GM18861 (cell line): Measurements from ENCODE around the gene NOVA1.

Experiments
- ATAC-seq: cut with Tn5 transposase; IDR thresholded peaks from one replicate; pipeline ENCODE4 v1.9.1; 2021; ENCODE audit not compliant: unreplicated experiment

The NOVA1 gene

DNA sequence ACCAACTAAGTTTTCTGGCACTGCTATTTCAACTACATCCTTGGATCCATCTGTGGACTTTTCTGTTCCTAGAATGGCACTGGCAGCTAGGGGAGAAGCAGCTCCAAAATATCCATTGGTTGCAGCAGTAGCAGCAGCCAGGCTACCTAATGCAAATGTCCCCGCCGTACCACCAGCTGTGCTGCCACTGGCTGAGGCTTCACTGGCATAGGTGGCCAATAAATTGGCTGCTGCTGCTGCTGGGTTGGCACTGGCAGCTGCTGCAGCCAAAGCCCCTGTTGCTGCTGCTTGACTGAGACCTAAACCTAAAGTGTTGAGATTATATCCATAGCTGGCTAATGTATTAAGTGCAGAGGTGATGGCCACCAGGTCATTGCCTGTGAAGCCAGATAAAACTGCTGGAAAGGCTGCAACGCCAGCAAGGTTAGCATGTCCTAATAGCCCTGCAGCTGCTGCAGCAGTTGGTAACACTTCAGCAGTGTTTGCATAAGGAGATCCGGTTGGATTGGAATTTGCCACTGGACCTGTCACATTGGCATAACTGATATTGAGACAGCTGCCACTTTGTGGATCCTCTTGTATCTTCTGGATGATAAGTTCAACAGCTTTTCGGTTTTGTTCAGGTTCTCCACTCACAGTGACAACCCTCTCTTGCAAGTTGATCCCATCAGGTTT, 149.5 kb downstream of the NOVA1 start:
- ATAC-seq, result no peak

DNA sequence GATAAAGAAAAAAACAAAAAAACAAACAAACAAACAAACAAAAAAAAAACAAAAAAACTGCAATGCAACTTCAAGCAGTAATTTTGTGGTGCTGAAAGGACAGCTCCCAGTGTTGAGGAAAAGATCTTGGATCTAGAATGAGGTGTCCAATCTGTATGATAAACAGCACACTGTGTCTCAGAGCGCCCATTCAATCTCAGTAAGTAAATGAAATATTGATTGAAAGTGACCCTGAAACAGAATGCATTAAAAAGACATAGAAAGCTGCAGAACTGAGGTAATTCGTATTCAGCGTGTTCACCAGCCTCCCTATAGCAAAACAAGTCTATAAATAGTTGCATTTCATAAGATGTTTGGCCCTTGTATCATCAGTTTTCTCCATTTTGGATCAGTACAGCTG, 153.0 kb downstream of the NOVA1 start:
- no peak for ATAC-seq

DNA sequence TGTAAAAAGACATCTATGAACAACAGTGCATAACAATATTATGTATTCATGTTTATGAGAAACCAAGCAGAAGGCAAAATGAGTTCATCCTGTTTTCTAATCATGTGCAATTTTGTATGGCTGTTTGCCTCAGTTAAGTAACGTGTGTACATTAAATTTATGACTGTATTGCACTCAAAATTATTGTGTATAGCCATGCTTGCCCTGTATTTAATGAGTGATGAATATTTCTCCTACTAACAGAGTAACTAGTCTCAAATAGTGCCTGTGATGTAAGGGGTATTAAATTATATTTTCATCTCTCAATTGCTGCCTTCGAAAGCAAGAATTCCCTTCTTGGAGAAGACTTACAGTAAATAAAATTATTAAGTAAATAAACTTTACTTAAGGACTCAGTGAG, 154.2 kb downstream of the NOVA1 start:
- no peak for ATAC-seq

DNA sequence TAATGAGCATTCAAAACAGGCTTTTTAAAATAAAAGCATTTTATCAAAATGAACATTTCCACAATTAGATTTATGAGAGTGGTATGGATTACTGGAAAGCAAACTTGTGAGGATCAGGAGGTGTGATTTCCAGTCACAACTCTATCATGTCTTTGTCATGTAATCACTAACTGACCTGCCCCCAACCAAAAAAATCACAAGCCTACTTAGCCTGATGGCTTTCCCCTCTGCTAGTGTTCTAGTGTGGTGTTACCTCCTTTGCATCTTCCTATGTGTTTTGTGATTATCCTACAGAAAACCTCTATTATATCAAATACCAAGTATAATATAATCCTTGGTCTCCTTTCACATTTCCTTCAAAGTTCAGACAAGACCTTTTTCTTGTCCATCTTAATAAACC, 168.6 kb downstream of the NOVA1 start:
- ATAC-seq, result no peak

DNA sequence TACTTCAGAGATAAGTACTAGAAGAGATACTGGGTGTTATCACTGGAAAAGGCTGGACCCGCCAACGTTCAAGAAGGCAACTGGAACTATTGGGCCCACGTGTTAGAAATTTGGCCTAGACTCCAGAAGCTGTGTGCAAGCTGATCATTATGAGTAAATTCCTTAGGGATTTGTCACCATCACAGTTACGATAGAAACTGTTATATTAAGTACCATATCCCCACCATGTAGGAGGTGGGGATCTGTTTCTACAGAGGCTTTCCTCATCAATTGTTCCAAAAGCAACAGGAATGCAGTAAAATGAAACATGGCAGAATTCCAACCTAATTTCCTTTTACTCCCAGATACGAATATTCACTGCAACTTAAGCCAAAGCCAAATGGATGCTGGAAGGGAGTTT, 170.7 kb downstream of the NOVA1 start:
- no peak for ATAC-seq

DNA sequence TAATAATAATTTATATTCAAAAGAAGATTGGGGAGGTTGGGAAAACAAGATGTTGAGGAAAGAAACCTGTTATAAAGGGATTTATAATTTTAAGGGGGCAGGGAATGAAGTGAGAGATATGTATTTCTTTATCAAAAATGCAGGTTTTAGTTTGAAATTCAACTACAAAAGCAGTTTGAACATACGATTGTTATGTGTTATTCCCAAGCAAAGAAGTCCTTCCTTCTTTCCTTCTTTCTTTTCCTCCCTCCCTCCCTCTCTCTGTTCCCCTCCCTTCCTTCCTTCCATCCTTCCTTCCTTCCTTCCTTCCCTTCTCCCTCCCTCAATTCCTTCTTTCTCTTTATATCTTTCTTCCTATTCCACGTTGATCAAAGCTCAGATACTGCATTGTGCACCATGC, 173.3 kb downstream of the NOVA1 start:
- no peak for ATAC-seq

DNA sequence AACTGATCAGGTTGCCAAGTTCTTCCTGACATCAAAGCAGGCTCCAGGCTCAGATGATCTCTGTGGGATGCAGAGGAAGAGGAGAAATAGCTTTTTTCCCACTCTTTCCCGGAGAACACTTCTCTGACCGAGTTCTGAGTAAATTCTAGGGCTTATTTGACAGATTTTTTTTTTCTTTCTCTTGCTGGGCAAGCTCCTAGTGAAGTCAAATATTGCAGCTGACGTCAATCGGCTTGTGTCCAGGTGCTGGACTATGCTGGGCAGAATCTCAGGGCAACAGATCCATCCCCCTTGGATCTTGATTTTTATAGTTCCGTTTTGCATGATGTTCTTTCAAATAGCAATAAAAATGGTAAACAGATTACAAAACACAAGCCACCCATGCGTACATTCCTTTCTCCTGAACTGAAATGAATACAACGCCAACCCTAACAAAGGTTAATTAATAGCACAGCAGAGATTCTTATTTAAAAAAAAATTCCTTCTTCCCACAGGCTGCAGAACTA, 182.2 kb downstream of the NOVA1 start:
- ATAC-seq, result no peak

DNA sequence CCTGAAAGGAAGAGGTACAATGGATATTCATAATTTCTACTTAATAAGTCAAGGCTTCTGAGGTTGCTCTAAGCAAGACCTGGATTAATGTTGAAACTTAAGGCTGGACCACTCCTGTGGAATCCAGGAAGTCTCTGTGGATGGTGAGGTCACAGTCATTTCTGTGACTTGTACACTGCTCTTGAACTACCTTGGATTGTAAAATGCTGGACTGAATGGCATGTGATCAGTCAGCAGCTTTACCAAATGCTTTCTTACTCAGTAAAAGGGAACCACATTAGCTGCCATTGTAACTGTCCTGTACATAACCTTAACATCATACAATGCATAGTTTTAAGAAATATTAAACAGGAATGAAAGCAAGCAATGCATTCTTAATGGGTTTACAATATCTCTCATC, 182.9 kb downstream of the NOVA1 start:
- ATAC-seq, result no peak

DNA sequence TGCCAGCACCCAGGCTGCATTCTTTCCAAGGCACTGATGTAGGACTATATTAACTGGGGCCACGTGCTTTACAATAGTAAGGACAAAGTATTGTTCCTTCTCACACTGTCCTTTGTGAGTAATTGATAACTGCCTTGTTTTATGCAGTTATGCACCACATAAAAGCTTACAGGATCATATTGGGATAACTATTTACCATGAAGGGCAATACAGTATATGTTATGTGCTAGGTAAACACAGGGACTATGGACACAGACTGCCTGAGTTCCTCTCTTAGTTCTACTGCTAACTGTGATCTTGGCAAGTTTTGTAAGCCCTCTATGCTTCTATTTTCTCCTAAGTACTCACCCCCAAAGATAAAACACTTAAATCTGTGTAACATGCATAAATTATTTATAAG, 183.7 kb downstream of the NOVA1 start:
- no peak for ATAC-seq

DNA sequence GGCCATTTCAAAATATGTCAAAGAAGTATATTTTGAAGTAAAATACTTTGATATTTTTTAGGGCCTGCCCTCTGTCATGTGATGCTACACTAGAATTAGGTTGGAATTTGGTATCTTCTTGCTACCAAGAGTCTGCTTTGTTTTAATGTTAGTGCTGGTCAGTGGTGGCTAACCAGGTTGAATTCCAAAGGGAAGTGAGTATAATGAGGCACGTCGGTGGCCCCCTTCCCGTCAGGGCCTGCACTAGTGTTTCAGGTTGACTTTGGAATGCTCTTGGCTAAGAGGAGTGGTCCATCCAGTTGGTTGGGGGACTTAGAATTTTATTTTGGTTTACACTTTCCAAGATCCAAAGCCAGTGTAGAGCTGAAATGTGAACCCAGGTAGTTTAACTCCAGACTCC, 185.4 kb downstream of the NOVA1 start:
- ATAC-seq, result no peak

DNA sequence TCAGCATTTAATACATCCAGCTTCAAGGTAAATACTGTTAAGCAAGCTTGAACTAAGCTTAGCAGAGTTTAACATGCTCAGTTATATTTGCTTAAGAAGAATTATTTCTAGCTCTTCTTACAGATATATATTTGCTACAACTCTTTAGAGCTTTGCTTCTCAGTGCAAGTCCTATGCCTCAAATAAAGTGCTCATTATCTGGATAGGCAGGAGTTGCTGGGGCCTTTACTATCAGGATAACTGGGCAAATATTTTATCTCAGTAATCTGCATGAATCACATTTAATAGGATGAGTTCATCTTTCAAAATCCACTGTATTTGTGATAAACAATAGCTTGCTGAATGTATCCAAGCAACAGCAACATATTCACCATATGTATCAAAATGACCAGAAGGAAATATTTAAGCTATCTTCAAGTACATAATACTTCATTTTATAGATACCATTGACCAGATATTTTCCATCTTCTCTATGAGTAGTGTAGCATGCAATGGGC, 187.6 kb downstream of the NOVA1 start:
- no peak for ATAC-seq

DNA sequence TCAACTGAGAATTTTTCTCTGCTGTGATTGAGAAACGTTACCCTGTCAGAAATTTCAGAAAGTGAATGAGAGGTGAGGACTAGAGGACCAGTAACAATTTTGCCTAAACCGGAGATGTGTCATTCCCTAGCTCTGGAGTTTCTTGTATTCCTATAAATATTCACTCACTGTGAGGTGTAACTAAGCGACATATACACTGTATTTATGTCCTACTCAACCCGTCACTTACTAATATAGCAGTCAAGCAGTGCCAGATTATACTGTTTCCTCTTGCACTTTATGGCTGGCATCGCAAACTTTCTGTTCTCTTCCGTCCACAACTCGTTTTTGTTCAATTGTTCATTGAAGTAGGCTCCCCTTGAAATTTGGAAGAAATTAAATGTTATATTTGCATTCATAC, 192.9 kb downstream of the NOVA1 start:
- no peak for ATAC-seq

DNA sequence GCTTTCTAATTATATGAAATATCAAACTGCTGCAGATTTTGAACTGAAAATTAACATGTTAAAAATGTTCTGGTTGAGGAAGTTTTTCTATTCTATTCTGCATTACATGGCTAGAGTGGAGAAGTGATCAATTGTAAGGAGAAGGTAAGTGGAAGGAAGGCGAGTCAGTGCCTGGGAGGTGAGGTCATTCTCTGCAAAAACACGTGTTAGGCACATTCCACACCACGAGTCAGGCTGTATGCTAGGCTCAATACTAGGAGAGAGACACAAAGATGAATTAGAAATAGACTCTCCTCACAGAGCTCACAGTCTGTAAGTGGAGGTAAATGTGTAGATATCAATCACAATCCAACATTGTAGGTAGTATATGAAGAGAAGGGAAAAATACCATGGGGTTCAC, 194.1 kb downstream of the NOVA1 start:
- no peak for ATAC-seq

DNA sequence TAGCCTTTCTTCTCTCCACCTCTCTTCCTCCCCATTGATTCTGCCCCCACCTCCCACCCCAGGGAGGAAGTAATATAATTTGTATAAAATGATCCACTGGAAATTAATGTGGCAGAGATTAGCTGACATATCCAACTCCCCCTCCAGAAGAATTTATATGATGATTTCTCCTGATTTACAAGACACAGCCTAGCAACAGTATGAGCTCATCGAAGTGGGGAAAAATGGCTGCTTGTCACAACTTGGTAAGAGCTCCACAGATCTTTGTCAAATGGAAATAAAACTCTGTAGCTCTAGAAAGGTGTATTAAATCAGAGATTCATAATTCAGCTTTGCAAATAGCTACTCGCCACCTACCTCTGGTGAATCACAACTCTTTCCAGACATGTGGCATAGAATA, 195.7 kb downstream of the NOVA1 start:
- ATAC-seq, result no peak

DNA sequence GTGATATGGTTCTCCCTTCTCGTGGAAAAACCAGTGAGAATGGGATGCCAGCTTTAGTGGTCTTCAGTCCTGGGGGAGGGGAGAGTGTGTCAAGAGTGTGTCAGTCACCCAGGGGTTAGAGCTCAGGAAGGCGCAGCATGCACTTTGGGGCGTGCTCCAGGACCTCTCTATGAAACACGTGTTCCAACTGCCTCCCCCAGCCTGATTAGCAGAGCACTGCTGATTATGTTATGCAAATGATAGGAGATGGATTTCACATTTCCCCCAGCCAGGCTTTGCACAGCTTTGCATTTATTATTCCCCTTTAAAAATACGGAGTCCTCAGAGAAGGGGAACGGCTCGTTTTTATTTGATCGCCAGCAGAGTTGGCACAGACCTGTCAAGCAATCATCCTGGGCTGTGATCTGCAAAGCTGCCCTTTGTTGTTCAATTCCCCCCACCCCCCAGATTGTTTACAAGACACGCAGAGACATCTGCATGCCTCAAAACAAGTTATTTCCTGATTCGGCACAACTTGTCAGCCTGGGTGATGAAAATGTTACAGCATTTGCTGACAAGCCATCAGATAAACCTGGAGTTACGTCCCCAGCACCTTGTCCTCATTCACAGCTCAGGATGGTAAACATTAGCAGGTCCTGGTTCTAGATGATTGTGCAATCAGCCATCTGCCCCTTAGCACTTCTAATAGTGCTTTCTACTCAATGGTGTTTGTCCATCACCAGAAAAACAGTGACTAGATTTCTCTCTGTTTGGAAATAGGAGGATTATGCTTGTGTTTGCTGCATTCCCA, 196.5 kb downstream of the NOVA1 start:
- ATAC-seq, result no peak

DNA sequence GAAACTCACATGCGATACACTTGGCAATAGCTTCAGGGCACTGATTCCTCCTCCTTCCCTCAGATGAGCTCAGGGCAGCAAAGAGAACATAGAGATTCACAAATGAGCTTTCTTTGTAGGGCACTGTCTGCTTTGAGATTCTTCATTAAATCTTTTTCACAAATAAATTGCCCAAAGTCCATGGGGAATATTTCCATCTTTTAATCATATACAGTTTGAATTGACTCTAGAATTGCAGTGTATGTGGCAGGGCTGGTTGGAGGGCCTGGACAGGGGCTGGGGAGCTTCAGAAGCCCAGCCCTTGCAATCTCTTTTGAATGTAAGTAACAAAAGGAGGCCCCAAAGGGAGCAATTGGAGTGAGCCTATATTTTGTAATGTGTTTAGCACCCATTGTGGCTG, 197.5 kb downstream of the NOVA1 start:
- ATAC-seq, result no peak

DNA sequence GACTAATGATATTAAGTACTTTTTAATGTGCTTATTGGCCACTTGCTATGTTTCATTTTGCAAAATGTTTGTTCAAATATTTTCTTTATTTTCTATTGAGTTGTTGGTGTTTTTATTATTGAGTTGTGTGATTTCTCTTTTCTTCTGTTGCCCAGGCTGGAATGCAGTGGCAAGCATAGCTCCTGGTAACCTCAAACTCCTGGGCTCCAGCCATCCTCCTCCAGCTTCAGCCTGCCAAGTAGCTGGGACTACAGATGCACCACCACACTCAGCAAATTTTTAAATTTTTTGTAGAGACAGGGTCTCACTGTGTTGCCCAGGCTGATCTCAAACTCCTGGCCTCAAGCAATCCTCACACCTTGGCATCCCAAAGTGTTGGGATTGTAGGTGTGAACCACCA, 199.2 kb downstream of the NOVA1 start:
- ATAC-seq, result no peak
